Epidermal melanocyte (primary cell): ENCODE measurements around the gene PIBF1.
A peak's percentile ranks its signal among the peaks of the same experiment; 100 is the strongest.
"Not testable (repeated sequence)": the region's sequence is repeated elsewhere in the genome, so short reads cannot be mapped to it uniquely, and the experiment has no call there.

ENCODE experiments used
- DNase-seq: peaks from one replicate; pipeline ENCODE4 v3.0.0; 2011; ENCODE audit warnings: low spot score; ENCODE audit not compliant: insufficient read length

PIBF1 gene

GRCh38 chr13:72823081-72823480, 41.1 kb downstream of the PIBF1 start:
- no peak for DNase-seq

- no peak for DNase-seq
Observed at GRCh38 chr13:72823724-72824123, 41.8 kb downstream of the PIBF1 start.

- no peak for DNase-seq
Observed at GRCh38 chr13:72834601-72835000, 52.7 kb downstream of the PIBF1 start.

- peak; percentile 41 for DNase-seq
Observed at GRCh38 chr13:72839831-72840426, 58.0 kb downstream of the PIBF1 start.

GRCh38 chr13:72842991-72843390, 61.1 kb downstream of the PIBF1 start:
- no peak for DNase-seq

- not testable (repeated sequence) for DNase-seq
Observed at GRCh38 chr13:72845148-72845547, 63.2 kb downstream of the PIBF1 start.

GRCh38 chr13:72849571-72849970, 67.6 kb downstream of the PIBF1 start:
- no peak for DNase-seq

- no peak for DNase-seq
Observed at GRCh38 chr13:72850959-72851677, 69.2 kb downstream of the PIBF1 start.

- DNase-seq, result no peak
Observed at GRCh38 chr13:72851678-72852014, 69.7 kb downstream of the PIBF1 start.

GRCh38 chr13:72852207-72852606, 70.3 kb downstream of the PIBF1 start:
- DNase-seq, result no peak

GRCh38 chr13:72853000-72853399, 71.1 kb downstream of the PIBF1 start:
- DNase-seq, result no peak

GRCh38 chr13:72864142-72865011, 82.4 kb downstream of the PIBF1 start:
- DNase-seq, result no peak

GRCh38 chr13:72868229-72868628, 86.3 kb downstream of the PIBF1 start:
- no peak for DNase-seq

GRCh38 chr13:72875233-72875632, 93.3 kb downstream of the PIBF1 start:
- DNase-seq, result no peak

GRCh38 chr13:72884101-72884500, 102.2 kb downstream of the PIBF1 start:
- DNase-seq, result no peak

GRCh38 chr13:72886272-72887067, 104.5 kb downstream of the PIBF1 start:
- DNase-seq, result no peak

GRCh38 chr13:72889495-72889894, 107.6 kb downstream of the PIBF1 start:
- DNase-seq, result no peak

GRCh38 chr13:72890546-72890945, 108.6 kb downstream of the PIBF1 start:
- DNase-seq, result no peak

GRCh38 chr13:72891423-72891822, 109.5 kb downstream of the PIBF1 start:
- no peak for DNase-seq

GRCh38 chr13:72896869-72897268, 114.9 kb downstream of the PIBF1 start:
- no peak for DNase-seq

GRCh38 chr13:72901546-72901945, 119.6 kb downstream of the PIBF1 start:
- DNase-seq, result not testable (repeated sequence)

- no peak for DNase-seq
Observed at GRCh38 chr13:72908416-72908815, 126.5 kb downstream of the PIBF1 start.
